Measurements from ENCODE around the gene PIP4K2B.
"Not testable (repeated sequence)": the region's sequence is repeated elsewhere in the genome, so short reads cannot be mapped to it uniquely, and the experiment has no call there.

Gene PIP4K2B

DNA sequence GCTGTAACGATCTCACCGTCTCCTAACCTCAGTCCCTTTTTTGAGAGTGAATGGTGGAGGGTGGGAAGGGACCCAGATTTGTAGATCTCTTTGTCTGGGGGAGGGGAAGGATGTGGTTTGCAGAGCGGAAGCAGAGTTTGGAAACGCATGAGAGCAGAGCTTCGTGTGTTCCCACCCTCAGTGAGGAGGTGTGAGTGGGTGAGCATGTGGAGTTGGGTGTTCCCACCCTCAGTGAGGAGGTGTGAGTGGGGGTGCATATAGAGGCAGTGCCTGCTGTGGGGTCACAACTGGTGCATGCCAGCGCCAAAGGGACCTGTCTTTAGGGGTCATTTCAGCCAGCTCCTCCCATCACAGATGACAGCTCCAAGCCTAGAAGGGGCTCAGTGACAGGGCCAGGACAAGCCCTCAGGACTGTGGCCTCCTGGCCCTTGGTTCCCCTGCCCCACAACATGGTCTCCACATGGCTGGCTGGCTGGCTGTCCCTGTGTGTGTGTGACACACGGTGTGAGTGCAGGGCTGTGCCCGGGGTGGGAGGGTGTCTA lies 71.0 kb downstream of the PIP4K2B start:
- DNase-seq: no peak

DNA sequence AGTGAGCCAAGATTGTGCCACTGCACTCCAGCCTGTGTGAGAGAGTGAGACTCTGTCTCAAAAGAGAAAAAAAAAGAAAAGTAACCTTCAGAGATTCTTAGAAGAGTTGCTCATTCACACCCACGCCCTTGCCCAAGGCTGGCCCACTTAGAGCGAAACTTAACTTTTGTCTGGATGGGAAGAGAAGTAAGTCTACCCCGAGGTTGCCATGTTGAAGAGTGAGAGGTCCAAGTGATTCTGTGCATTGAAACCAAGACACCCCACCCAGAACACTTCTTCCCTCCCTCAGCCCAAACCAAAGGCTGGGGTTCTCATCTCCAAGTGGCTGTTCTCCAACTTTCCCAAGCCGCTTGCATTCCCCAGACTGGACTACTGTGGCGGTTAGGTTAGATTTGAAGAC lies 71.6 kb downstream of the PIP4K2B start:
- no peak for DNase-seq

DNA sequence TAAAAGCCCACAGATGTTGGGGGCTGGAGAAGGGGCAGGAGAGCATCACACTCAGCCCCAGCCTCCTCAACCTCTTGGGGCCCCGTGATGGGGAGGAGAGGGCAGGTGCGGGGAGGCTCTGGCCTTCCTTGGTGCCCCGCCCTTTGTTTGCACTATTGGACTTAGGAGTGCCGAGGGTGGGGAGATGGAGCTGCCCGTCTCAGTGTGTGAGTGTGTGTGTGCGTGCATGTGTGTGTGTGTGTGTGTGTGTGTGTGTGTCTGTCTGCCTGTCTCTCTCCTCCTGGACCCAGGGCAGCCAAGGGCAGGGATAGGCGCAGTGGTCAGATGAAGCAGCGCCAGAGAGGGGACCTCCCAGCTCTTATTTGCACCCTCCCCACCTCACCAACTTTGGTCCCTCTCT lies 73.2 kb downstream of the PIP4K2B start:
- DNase-seq: not testable (repeated sequence)

DNA sequence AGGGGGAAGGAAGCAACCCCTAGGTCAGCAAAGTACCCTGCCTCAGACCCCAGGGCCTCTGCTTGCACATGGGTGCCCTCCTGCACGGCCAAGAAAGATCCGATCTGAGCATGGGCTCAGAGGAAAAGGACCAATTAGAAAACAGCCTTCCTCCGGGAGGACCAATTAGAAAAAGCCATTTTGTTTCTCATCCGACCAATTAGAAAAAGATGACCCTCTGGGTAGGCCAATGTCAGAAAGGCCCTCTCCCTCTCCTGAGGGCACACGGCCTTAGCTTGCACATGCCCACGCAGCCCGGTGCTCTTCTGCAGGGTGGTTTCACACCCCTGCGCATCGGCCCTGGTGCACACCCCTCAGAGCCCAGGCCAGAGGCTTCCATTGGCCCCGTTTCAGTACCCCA lies 74.3 kb downstream of the PIP4K2B start:
- DNase-seq: no peak

DNA sequence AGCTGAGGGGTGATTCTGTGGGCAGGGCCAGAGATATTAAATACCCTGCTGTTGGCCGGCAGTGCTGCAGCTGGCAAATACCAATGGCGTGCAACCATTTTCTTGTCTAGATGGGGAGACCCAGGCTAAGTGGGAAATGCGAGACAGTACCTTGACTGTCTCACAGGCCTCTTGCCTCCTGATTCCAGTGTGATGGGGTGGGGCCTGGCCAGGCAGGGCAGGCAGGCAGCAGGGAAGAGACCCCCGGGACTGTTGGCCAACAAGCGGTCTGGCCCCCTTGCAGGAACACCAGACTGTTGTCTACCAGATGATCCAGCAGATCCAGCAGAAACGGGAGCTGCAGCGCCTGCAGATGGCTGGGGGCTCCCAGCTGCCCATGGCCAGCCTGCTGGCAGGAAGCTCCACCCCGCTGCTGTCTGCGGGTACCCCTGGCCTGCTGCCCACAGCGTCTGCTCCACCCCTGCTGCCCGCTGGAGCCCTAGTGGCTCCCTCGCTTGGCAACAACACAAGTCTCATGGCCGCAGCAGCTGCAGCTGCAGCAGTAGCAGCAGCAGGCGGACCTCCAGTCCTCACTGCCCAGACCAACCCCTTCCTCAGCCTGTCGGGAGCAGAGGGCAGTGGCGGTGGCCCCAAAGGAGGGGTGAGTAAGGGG lies 74.9 kb downstream of the PIP4K2B start:
- peak; percentile 55 for DNase-seq

DNA sequence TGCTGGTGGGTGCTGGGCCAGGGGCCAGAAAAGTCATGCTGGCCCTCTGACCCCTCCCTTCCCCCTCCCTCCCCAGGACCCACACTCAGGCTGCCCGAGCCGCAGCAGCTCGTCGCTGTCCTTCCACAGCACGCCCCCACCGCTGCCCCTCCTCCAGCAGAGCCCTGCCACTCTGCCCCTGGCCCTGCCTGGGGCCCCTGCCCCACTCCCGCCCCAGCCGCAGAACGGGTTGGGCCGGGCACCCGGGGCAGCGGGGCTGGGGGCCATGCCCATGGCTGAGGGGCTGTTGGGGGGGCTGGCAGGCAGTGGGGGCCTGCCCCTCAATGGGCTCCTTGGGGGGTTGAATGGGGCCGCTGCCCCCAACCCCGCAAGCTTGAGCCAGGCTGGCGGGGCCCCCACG lies 77.6 kb downstream of the PIP4K2B start:
- DNase-seq: no peak

DNA sequence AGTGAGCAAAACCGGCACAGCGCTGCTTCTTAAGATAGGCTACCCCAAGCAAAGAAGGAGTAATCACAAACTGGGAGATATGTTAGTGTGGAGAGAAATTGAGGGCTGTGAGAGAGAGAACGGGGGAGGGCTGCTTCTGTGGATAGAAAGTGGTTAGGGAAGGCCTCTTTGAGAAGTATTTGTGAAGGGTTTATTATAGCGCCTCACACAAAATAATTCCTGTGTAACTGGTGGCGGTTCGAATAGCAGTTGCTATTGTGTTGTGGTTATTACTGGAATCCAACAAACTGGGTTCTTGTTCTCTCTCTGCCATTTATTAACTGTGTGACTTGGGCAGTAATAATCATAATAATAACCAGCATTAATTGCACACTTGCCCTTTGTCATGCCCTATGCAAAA lies 78.4 kb downstream of the PIP4K2B start:
- DNase-seq: no peak

DNA sequence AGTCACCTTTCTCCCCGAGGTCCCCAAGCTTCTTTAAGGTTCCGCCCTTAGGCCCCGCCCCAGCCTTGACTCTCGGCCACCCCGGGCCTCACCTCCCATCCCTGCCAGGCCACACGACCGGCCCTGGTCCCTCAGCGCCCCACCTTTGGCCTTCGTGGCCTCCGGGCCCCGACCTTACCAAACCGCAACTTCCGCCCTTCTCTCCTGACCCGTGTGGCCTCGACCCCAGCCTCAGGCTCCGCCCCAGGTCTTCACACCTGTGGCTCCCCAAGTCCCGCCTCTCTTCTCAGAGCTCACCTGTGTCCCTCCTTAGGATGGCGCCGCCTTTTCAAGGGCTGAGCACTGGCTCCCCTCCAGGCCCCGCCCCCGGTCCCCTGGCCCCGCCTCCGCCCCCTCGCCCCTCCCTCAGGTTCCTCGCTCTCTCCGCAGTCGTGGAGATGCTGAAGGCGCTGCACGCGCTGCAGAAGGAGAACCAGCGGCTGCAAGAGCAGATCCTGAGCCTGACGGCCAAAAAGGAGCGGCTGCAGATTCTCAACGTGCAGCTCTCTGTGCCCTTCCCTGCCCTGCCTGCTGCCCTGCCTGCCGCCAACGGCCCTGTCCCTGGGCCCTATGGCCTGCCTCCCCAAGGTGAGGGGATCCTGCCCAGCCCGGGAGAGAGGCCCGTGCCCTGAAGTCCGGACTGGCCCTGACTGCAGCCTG lies 79.3 kb downstream of the PIP4K2B start:
- DNase-seq: no peak

DNA sequence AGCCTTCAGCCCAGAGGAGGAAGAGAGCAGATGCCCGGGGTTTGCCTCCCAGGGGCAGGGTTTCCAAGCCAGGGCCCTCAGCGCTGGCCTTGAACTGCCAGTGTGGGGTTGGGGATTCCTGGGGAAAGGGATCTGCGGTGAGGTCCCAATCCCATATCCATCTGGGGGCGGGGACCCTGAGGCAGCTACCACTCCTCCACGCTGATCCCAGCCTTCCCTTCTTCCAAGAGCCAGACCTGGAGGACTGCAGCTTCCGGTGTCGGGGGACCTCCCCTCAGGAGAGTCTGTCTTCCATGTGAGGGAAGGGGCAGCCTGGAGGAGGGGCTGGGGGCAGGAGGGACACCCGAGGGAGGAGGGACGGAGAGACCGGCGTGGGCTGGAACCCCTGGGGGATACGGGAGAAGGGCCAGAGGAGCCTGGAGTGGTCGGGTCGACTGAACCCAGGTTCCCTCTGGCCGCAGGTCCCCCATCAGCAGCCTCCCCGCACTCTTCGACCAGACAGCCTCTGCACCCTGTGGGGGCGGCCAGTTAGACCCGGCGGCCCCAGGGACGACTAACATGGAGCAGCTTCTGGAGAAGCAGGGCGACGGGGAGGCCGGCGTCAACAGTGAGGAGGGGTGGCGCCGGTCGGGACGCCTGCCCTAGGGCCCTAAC lies 79.9 kb downstream of the PIP4K2B start:
- no peak for DNase-seq

DNA sequence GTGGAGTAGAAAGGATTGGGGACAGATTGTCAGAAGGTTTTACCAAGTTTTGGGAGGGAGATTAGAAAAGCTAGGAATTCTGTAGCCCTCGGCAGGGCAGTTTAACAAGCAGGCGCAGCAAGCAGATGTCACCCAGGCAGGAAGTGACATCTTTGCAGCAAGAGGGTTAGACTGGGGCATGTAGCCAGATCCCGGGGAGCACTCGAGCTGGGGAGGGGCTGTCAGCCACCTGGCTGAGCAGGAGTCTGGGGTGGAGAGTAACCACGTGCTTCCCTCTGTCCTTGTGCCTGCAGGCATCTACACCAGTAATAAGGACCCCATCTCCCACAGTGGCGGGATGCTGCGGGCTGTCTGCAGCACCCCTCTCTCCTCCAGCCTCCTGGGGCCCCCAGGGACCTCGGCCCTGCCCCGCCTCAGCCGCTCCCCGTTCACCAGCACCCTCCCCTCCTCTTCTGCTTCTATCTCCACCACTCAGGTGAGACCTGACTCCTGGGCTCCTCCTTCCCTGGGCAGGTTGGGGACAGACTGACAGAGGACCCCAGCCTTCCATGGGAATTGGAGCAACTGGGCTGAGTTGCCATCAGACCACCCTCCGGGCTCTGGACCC lies 82.1 kb downstream of the PIP4K2B start:
- DNase-seq: no peak

DNA sequence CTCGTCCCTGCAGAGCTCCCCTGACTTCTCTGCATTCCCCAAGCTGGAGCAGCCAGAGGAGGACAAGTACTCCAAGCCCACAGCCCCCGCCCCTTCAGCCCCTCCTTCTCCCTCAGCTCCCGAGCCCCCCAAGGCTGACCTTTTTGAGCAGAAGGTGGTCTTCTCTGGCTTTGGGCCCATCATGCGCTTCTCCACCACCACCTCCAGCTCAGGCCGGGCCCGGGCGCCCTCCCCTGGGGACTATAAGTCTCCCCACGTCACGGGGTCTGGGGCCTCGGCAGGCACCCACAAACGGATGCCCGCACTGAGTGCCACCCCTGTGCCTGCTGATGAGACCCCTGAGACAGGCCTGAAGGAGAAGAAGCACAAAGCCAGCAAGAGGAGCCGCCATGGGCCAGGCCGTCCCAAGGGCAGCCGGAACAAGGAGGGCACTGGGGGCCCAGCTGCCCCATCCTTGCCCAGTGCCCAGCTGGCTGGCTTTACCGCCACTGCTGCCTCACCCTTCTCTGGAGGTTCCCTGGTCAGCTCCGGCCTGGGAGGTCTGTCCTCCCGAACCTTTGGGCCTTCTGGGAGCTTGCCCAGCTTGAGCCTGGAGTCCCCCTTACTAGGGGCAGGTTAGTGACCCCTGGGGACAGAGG lies 82.9 kb downstream of the PIP4K2B start:
- no peak for DNase-seq

Data from NCI-H2107 (cell line).